GM12878 (cell line): ENCODE data around the gene FCRLA. TPM values are rescaled to one million over a fixed set of nuclear protein-coding genes. Genes with fewer than 3 reads are reported as not detected.

Experiments used
- BCL11A ChIP-seq: IDR thresholded peaks from 2 replicates; pipeline ENCODE4 v1.6.1; 2011; ENCODE audit warnings: low read depth, low read length
- BHLHE40 ChIP-seq, 2 experiments: fragments of 450-650 bp in 1 of 2; IDR thresholded peaks; 2 replicates each; pipeline ENCODE4 v1.6.1; 2011 to 2017; ENCODE audit warnings: low read depth in 2 of 2, borderline replicate concordance in 1 of 2, improper control_type of control experiment in 1 of 2, low read length in 1 of 2, mild to moderate bottlenecking in 1 of 2
- E4F1 ChIP-seq: fragments of 450-650 bp; IDR thresholded peaks from 2 replicates; pipeline ENCODE4 v1.6.1; 2018; ENCODE audit warnings: borderline replicate concordance, mild to moderate bottlenecking; ENCODE audit not compliant: partially characterized antibody
- EP300 ChIP-seq, 2 experiments: fragments of 150-350 bp in 1 of 2; IDR thresholded peaks; 2 replicates each; pipeline ENCODE4 v1.6.1; 2011 to 2012; ENCODE audit warnings: low read depth in 2 of 2, low read length in 2 of 2, borderline replicate concordance in 1 of 2, improper control_type of control experiment in 1 of 2, inconsistent platforms in 1 of 2; ENCODE audit not compliant: control insufficient read depth in 1 of 2
- HSF1 ChIP-seq: fragments of 150-350 bp; IDR thresholded peaks from 2 replicates; pipeline ENCODE4 v1.6.1; 2014; ENCODE audit warnings: mild to moderate bottlenecking, low read depth, low read length
- IKZF1 ChIP-seq: fragments of 450-650 bp; conservative IDR thresholded peaks from 2 replicates; pipeline ENCODE4 v1.6.1; 2017; ENCODE audit warnings: antibody characterized with exemption, mild to moderate bottlenecking
- KLF5 ChIP-seq: fragments of 450-650 bp; IDR thresholded peaks from 2 replicates; pipeline ENCODE4 v1.6.1; 2014; ENCODE audit warnings: mild to moderate bottlenecking; ENCODE audit not compliant: partially characterized antibody
- MEF2B ChIP-seq: fragments of 450-650 bp; IDR thresholded peaks from 2 replicates; pipeline ENCODE4 v1.6.1; 2018; ENCODE audit warnings: mild to moderate bottlenecking, moderate library complexity; ENCODE audit not compliant: partially characterized antibody, poor library complexity, severe bottlenecking
- NFYA ChIP-seq: IDR thresholded peaks from 2 replicates; pipeline ENCODE4 v1.6.1; 2011; ENCODE audit warnings: low read depth, mild to moderate bottlenecking, low read length, improper control_type of control experiment, borderline replicate concordance
- RAD51 ChIP-seq: fragments of 450-650 bp; IDR thresholded peaks from 2 replicates; pipeline ENCODE4 v1.6.1; 2016; ENCODE audit warnings: moderate library complexity, mild to moderate bottlenecking, inconsistent platforms
- SIX5 ChIP-seq: IDR thresholded peaks from 2 replicates; pipeline ENCODE4 v1.6.1; 2011; ENCODE audit warnings: mild to moderate bottlenecking, low read depth, low read length, moderate library complexity; ENCODE audit not compliant: severe bottlenecking
- SUZ12 ChIP-seq: fragments of 200-600 bp; sonication (generic); IDR thresholded peaks from one replicate; pipeline ENCODE4 v1.6.1; 2018; ENCODE audit warnings: antibody characterized with exemption, mild to moderate bottlenecking; ENCODE audit not compliant: unreplicated experiment
- WRNIP1 ChIP-seq: IDR thresholded peaks from 2 replicates; pipeline ENCODE4 v1.6.1; 2011; ENCODE audit warnings: low read depth, low read length, improper control_type of control experiment, borderline replicate concordance
- ZBTB11 ChIP-seq: fragments of 450-650 bp; formaldehyde crosslinking; IDR thresholded peaks from 2 replicates; pipeline ENCODE4 v1.5.0; 2022; ENCODE audit warnings: mild to moderate bottlenecking, missing genetic modification characterization
- ZNF592 ChIP-seq: fragments of 450-650 bp; IDR thresholded peaks from 2 replicates; pipeline ENCODE4 v1.6.1; 2017; ENCODE audit warnings: mild to moderate bottlenecking, moderate library complexity
- ZNF622 ChIP-seq: fragments of 450-650 bp; IDR thresholded peaks from 2 replicates; pipeline ENCODE4 v1.6.1; 2017; ENCODE audit warnings: mild to moderate bottlenecking, inconsistent platforms
- polyA plus RNA-seq, 11 experiments: library from polyadenylated mRNA; depleted of rRNA in 4 of 11; unstranded in 6 of 11; stranded (reverse) in 5 of 11; fragments of >200 nt; fragmentation: Nextera tagmentation in 4 of 11; fragmentation: Illumina TruSeq in 1 of 11; extraction: Ambion mirVana in 4 of 11; extraction: Trizol in 1 of 11; gene quantifications; 1 replicate in 1 of 11; 2 replicates in 10 of 11; pipeline versions ENCODE4 v1.2.1 to v1.2.3, GENCODE V29; 2011 to 2016; ENCODE audit warnings: inconsistent platforms in 2 of 11, missing spikeins in 2 of 11, low read depth in 1 of 11
- total RNA-seq, 4 experiments: library from RNA; depleted of rRNA in 3 of 4; stranded (reverse); fragments of >200 nt in 3 of 4; fragmentation: Illumina TruSeq in 1 of 4; extraction: Trizol in 1 of 4; gene quantifications; 2 replicates each; pipeline versions ENCODE4 v1.2.1 to v1.2.3, GENCODE V29; 2013 to 2021

FCRLA gene
- total and polyA plus RNA-seq, 10 of the 15 experiments (the other 5 are each of a cell fraction or from before 2014, with no cell fraction given) = 130 to 714 (median 374) TPM

GRCh38 chr1:161749509-161750407 is 42.7 kb downstream of the FCRLA start, which contains the start of gene DUSP12 (continued):
- TF ChIP-seq ZNF592 = no peak
- 0 out of 4 replicates have a peak, but pooled peaks of 1 of the 2 experiments have one; percentile 18 for TF ChIP-seq BHLHE40 (IDR thresholded peaks at IDR 0.05; ENCODE audit: borderline replicate concordance in 1 of 2, low read depth in 2 of 2, low read length in 1 of 2)
- no peak for TF ChIP-seq WRNIP1
- peak; percentile 99 for TF ChIP-seq MEF2B
- TF ChIP-seq NFYA = no peak
- TF ChIP-seq ZBTB11 (CRISPR knock-in tag) = no peak
- TF ChIP-seq IKZF1 = peak; percentile 89
- no peak for TF ChIP-seq ZNF622
- TF ChIP-seq RAD51 = no peak
- TF ChIP-seq SUZ12 = no peak
- peak; percentile 61 for TF ChIP-seq KLF5
- no peak for TF ChIP-seq BCL11A
- TF ChIP-seq HSF1 = no peak
- no peak for TF ChIP-seq EP300 (IDR thresholded peaks at IDR 0.05; ENCODE audit: borderline replicate concordance in 1 of 2, control insufficient read depth in 1 of 2, low read depth in 2 of 2, low read length in 2 of 2)
- TF ChIP-seq E4F1 = no peak
- peak; percentile 25 for TF ChIP-seq SIX5
